ENCODE results near the gene RPTOR.
A peak's percentile ranks its signal among the peaks of the same experiment; 100 is the strongest.

The RPTOR gene

GRCh38 chr17:80878876-80879722 is 334.5 kb downstream of the RPTOR start:
- no peak for DNase-seq (ENCODE audit: low read depth in 2 of 2)

- no peak for DNase-seq (ENCODE audit: low read depth in 2 of 2)
Observed at GRCh38 chr17:80879723-80880647, 335.3 kb downstream of the RPTOR start.

- no peak for DNase-seq (ENCODE audit: low read depth in 2 of 2)
Observed at GRCh38 chr17:80880648-80880985, 336.0 kb downstream of the RPTOR start.

- no peak for DNase-seq (ENCODE audit: low read depth in 2 of 2)
Observed at GRCh38 chr17:80881306-80881705, 336.7 kb downstream of the RPTOR start.

- no peak for DNase-seq (ENCODE audit: low read depth in 2 of 2)
Observed at GRCh38 chr17:80882323-80882722, 337.7 kb downstream of the RPTOR start.

GRCh38 chr17:80882926-80883685 is 338.5 kb downstream of the RPTOR start:
- DNase-seq (ENCODE audit: low read depth in 2 of 2) = no peak

- DNase-seq (ENCODE audit: low read depth in 2 of 2) = no peak
Observed at GRCh38 chr17:80883831-80884735, 339.4 kb downstream of the RPTOR start.

- no peak for DNase-seq (ENCODE audit: low read depth in 2 of 2)
Observed at GRCh38 chr17:80884811-80885210, 340.2 kb downstream of the RPTOR start.

GRCh38 chr17:80885947-80886582 is 341.4 kb downstream of the RPTOR start:
- DNase-seq (ENCODE audit: low read depth in 2 of 2) = no peak

GRCh38 chr17:80886641-80887573 is 342.3 kb downstream of the RPTOR start:
- no peak for DNase-seq (ENCODE audit: low read depth in 2 of 2)

- no peak for DNase-seq (ENCODE audit: low read depth in 2 of 2)
Observed at GRCh38 chr17:80887639-80888175, 343.1 kb downstream of the RPTOR start.

- DNase-seq (ENCODE audit: low read depth in 2 of 2) = no peak
Observed at GRCh38 chr17:80888276-80889160, 343.9 kb downstream of the RPTOR start.

- no peak for DNase-seq (ENCODE audit: low read depth in 2 of 2)
Observed at GRCh38 chr17:80889231-80890195, 344.9 kb downstream of the RPTOR start.

GRCh38 chr17:80890196-80890920 is 345.7 kb downstream of the RPTOR start:
- DNase-seq (ENCODE audit: low read depth in 2 of 2) = no peak

GRCh38 chr17:80890921-80891396 is 346.3 kb downstream of the RPTOR start:
- DNase-seq (ENCODE audit: low read depth in 2 of 2) = no peak

- DNase-seq (ENCODE audit: low read depth in 2 of 2) = peak; percentile 53 to 63
Observed at GRCh38 chr17:80891397-80892018, 346.9 kb downstream of the RPTOR start.
